C4-2B (cell line): ENCODE measurements around the gene IRX4.

Experiments
- ZFX ChIP-seq: fragments of 450-650 bp; IDR thresholded peaks from 2 replicates; pipeline ENCODE4 v1.6.1; 2017
- TF ChIP-seq, protein P1 (sequence below): fragments of 450-650 bp; conservative IDR thresholded peaks from 2 replicates; pipeline ENCODE4 v1.5.1; 2017; ENCODE audit warnings: mild to moderate bottlenecking

DNA sequence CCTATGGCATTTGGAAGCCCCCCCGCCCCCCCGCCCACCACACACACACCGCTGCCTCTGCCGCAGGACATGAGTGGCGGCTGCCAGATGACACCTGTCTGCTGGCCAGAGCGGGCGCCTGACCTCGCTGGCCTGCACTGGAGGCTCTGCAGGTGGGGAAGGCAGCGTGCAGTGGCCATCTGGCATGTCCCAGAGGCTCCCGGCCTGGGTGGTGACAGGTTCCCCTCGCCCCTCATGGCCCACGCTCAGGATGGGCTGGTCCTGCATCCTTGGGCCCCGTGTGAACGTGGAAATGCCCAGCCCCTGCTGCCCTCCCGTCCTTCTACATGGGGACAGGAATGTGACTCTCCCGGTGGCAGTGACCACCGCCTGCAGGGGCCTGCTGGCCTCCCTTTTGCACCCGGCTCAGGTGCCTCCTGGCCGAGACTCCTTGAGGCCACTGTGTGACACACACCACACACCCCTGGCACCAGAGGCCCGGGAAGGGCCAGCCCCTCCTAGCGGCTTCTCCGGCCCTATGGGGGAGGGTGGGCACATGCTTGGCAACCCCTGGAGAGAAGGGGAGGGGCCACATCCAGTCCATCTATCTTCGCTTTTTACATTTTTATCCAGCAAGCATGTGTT, 30.3 kb downstream of the IRX4 start:
- TF ChIP-seq, protein P1, sequence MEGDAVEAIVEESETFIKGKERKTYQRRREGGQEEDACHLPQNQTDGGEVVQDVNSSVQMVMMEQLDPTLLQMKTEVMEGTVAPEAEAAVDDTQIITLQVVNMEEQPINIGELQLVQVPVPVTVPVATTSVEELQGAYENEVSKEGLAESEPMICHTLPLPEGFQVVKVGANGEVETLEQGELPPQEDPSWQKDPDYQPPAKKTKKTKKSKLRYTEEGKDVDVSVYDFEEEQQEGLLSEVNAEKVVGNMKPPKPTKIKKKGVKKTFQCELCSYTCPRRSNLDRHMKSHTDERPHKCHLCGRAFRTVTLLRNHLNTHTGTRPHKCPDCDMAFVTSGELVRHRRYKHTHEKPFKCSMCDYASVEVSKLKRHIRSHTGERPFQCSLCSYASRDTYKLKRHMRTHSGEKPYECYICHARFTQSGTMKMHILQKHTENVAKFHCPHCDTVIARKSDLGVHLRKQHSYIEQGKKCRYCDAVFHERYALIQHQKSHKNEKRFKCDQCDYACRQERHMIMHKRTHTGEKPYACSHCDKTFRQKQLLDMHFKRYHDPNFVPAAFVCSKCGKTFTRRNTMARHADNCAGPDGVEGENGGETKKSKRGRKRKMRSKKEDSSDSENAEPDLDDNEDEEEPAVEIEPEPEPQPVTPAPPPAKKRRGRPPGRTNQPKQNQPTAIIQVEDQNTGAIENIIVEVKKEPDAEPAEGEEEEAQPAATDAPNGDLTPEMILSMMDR, result no peak
- no peak for TF ChIP-seq ZFX
